Measurements from ENCODE around the gene USP25.

The USP25 gene

GRCh38 chr21:15688016-15688415 is 41.8 kb upstream of the USP25 start:
- in situ Hi-C loops (cut with HindIII; ENCODE audit: low pct_ligation_motif_present, low sequenced_read_pairs): no loop called here
- Histone ChIP-seq H3K4me3 (ENCODE audit: low read depth, low read length) (no peak overlapping the region), H3K27ac (peak overlapping the region; percentile 52)

GRCh38 chr21:15688809-15689208 is 41.0 kb upstream of the USP25 start:
- H3K27me3 ChIP-seq (replicated peaks): no peaks in the 10 kb centered on the region
- H3K4me3 ChIP-seq (ENCODE audit: low read depth, low read length): no peak overlapping the region
- no peak for DNase-seq
- peak overlapping the region; percentile 52 for H3K27ac ChIP-seq
- no peaks in the 10 kb centered on the region for H3K36me3 ChIP-seq (replicated peaks)
- no peak for TF ChIP-seq CTCF (IDR thresholded peaks at IDR 0.05; ENCODE audit: low read depth, low read length, missing control alignments)
- in situ Hi-C loops (cut with HindIII; ENCODE audit: low pct_ligation_motif_present, low sequenced_read_pairs): no loop called here

More at GRCh38 chr21:15688016-15688415, 41.8 kb upstream of the USP25 start:
- peak; percentile 35 for DNase-seq
- no peak for TF ChIP-seq CTCF (IDR thresholded peaks at IDR 0.05; ENCODE audit: low read depth, low read length, missing control alignments)
- no peaks in the 10 kb centered on the region for H3K27me3 ChIP-seq (replicated peaks)
- H3K36me3 ChIP-seq (replicated peaks): no peaks in the 10 kb centered on the region

GRCh38 chr21:15692711-15693110 is 37.1 kb upstream of the USP25 start:
- Histone ChIP-seq H3K27me3 (replicated peaks) (no peaks in the 10 kb centered on the region), H3K36me3 (replicated peaks) (no peaks in the 10 kb centered on the region), H3K27ac (no peak overlapping the region), H3K4me3 (ENCODE audit: low read depth, low read length) (no peak overlapping the region)
- no peak for TF ChIP-seq CTCF (IDR thresholded peaks at IDR 0.05; ENCODE audit: low read depth, low read length, missing control alignments)
- in situ Hi-C loops (cut with HindIII; ENCODE audit: low pct_ligation_motif_present, low sequenced_read_pairs): no loop called here
- DNase-seq: no peak

GRCh38 chr21:15695241-15695640 is 34.5 kb upstream of the USP25 start:
- no peak for TF ChIP-seq CTCF (IDR thresholded peaks at IDR 0.05; ENCODE audit: low read depth, low read length, missing control alignments)
- Histone ChIP-seq H3K27me3 (replicated peaks) (no peaks in the 10 kb centered on the region), H3K27ac (no peak overlapping the region), H3K36me3 (replicated peaks) (no peaks in the 10 kb centered on the region), H3K4me3 (ENCODE audit: low read depth, low read length) (no peak overlapping the region)
- DNase-seq: no peak
- in situ Hi-C loops (cut with HindIII; ENCODE audit: low pct_ligation_motif_present, low sequenced_read_pairs): no loop called here

GRCh38 chr21:15701830-15702229 is 28.0 kb upstream of the USP25 start:
- in situ Hi-C loops (cut with HindIII; ENCODE audit: low pct_ligation_motif_present, low sequenced_read_pairs): no loop called here

More at GRCh38 chr21:15701830-15702229, 28.0 kb upstream of the USP25 start:
- Histone ChIP-seq H3K27ac (no peak overlapping the region), H3K4me3 (ENCODE audit: low read depth, low read length) (no peak overlapping the region), H3K36me3 (replicated peaks) (no peaks in the 10 kb centered on the region), H3K27me3 (replicated peaks) (no peaks in the 10 kb centered on the region)
- no peak for TF ChIP-seq CTCF (IDR thresholded peaks at IDR 0.05; ENCODE audit: low read depth, low read length, missing control alignments)
- DNase-seq: no peak
